Fibroblast of lung (primary cell): ENCODE data around the gene TGFBRAP1.

Experiments
- EZH2 ChIP-seq: IDR thresholded peaks from 2 replicates; pipeline ENCODE4 v1.5.1; 2012; ENCODE audit warnings: low read length, control low read depth, mild to moderate bottlenecking; ENCODE audit errors: missing control alignments
- TF ChIP-seq, protein P1 (sequence below), 2 donors: IDR thresholded peaks in 1 of 2; conservative IDR thresholded peaks in 1 of 2; 1 replicate in 1 of 2; 2 replicates in 1 of 2; pipeline ENCODE4 v1.5.1; 2011 to 2012; ENCODE audit warnings: low read length in 2 of 2, control low read depth in 1 of 2, inconsistent platforms in 1 of 2, low read depth in 1 of 2, mild to moderate bottlenecking in 1 of 2

GRCh38 chr2:105371810-105372209 is 42.3 kb upstream of the TGFBRAP1 start:
- TF ChIP-seq, protein P1, sequence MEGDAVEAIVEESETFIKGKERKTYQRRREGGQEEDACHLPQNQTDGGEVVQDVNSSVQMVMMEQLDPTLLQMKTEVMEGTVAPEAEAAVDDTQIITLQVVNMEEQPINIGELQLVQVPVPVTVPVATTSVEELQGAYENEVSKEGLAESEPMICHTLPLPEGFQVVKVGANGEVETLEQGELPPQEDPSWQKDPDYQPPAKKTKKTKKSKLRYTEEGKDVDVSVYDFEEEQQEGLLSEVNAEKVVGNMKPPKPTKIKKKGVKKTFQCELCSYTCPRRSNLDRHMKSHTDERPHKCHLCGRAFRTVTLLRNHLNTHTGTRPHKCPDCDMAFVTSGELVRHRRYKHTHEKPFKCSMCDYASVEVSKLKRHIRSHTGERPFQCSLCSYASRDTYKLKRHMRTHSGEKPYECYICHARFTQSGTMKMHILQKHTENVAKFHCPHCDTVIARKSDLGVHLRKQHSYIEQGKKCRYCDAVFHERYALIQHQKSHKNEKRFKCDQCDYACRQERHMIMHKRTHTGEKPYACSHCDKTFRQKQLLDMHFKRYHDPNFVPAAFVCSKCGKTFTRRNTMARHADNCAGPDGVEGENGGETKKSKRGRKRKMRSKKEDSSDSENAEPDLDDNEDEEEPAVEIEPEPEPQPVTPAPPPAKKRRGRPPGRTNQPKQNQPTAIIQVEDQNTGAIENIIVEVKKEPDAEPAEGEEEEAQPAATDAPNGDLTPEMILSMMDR (conservative IDR thresholded peaks at IDR 0.05 in 1 of 2, IDR thresholded peaks at IDR 0.05 in 1 of 2; ENCODE audit: low read depth in 1 of 2, low read length in 2 of 2) = no peak
- TF ChIP-seq EZH2 = no peak
